ENCODE data around the gene MACO1. TPM values are rescaled to one million over a fixed set of nuclear protein-coding genes. Genes with fewer than 3 reads are reported as not detected.
A peak's percentile ranks its signal among the peaks of the same experiment; 100 is the strongest.

The MACO1 gene
- total and polyA plus RNA-seq, 10 donors = 6.9 to 21.0 (median 17.3) TPM

- H3K27ac ChIP-seq = peak overlapping the region in 1 of 8 donors; percentile 13
Measured at GRCh38 chr1:25485536-25486411, 55.1 kb downstream of the MACO1 start.

GRCh38 chr1:25486602-25487001 lies 55.9 kb downstream of the MACO1 start:
- Histone ChIP-seq H3K27me3 (replicated peaks in 1 of 7) (no peaks in the 10 kb centered on the region), H3K27ac (no peak overlapping the region), H3K9me3 (no peaks in the 10 kb centered on the region), H3K4me3 (no peak overlapping the region), H3K36me3 (peaks cover 0 to 85% (median 50%) of the 10 kb centered on the region in 6 donors), H3K4me1 (peaks cover 0 to 17% (median 7%) of the 10 kb centered on the region in 6 donors)
- WGBS, 5 donors = 90 to 100% (median 97%) methylated on average over 1 of the region's 1 CpG
- no peak for TF ChIP-seq POLR2A (IDR thresholded peaks at IDR 0.05)
- no peak for TF ChIP-seq CTCF (IDR thresholded peaks at IDR 0.05 in 8 of 11, conservative IDR thresholded peaks at IDR 0.05 in 3 of 11)
- no peak for TF ChIP-seq POLR2AphosphoS5 (IDR thresholded peaks at IDR 0.05)
- no peak for DNase-seq
- intact Hi-C loops (cut with DNase I; ENCODE audit: low total_unique reads) = no loop called here

More at GRCh38 chr1:25485536-25486411, 55.1 kb downstream of the MACO1 start:
- Histone ChIP-seq H3K36me3 (peaks cover 0 to 77% (median 42%) of the 10 kb centered on the region in 6 donors), H3K27me3 (replicated peaks in 1 of 7) (no peaks in the 10 kb centered on the region), H3K4me3 (no peak overlapping the region), H3K9me3 (no peaks in the 10 kb centered on the region), H3K4me1 (peaks cover 0 to 24% (median 7%) of the 10 kb centered on the region in 6 donors)
- no peak for DNase-seq
- TF ChIP-seq POLR2AphosphoS5 (IDR thresholded peaks at IDR 0.05) = no peak
- no peak for TF ChIP-seq POLR2A (IDR thresholded peaks at IDR 0.05)
- TF ChIP-seq CTCF (IDR thresholded peaks at IDR 0.05 in 8 of 11, conservative IDR thresholded peaks at IDR 0.05 in 3 of 11) = no peak
- 44 to 63% (median 56%) methylated on average over 6 of the region's 6 CpGs for WGBS, 5 donors
- intact Hi-C loops (cut with DNase I; ENCODE audit: low total_unique reads) = no loop called here

- no peak overlapping the region for H3K27ac ChIP-seq
- H3K4me3 ChIP-seq = no peak overlapping the region
- 91 to 96% (median 93%) methylated on average over 2 of the region's 2 CpGs for WGBS, 5 donors
- no peaks in the 10 kb centered on the region for H3K27me3 ChIP-seq (replicated peaks in 1 of 7)
- DNase-seq = no peak
- intact Hi-C loops (cut with DNase I; ENCODE audit: low total_unique reads) = no loop called here
- H3K4me1 ChIP-seq = peaks cover 0 to 17% (median 7%) of the 10 kb centered on the region in 6 donors
- TF ChIP-seq POLR2A (IDR thresholded peaks at IDR 0.05) (no peak), POLR2AphosphoS5 (IDR thresholded peaks at IDR 0.05) (no peak), CTCF (IDR thresholded peaks at IDR 0.05 in 8 of 11, conservative IDR thresholded peaks at IDR 0.05 in 3 of 11) (peak in 6 of 11 experiments; percentile 31 to 53 (median 46))
- no peaks in the 10 kb centered on the region for H3K9me3 ChIP-seq
- H3K36me3 ChIP-seq = peaks cover 0 to 95% (median 58%) of the 10 kb centered on the region in 6 donors
Measured at GRCh38 chr1:25487628-25488027, 56.9 kb downstream of the MACO1 start.

GRCh38 chr1:25492323-25492722 lies 61.6 kb downstream of the MACO1 start:
- Histone ChIP-seq H3K27me3 (replicated peaks in 1 of 7) (no peaks in the 10 kb centered on the region), H3K4me3 (no peak overlapping the region), H3K27ac (no peak overlapping the region), H3K36me3 (peaks cover 0 to 98% (median 74%) of the 10 kb centered on the region in 6 donors), H3K4me1 (no peaks in the 10 kb centered on the region), H3K9me3 (no peaks in the 10 kb centered on the region)
- no peak for DNase-seq
- intact Hi-C loops (cut with DNase I; ENCODE audit: low total_unique reads) = loop anchor here (10.0 kb wide), 1 partner anchor 48 kb away; no protein-coding TSS in a partner anchor
- WGBS, 5 donors = 82 to 91% (median 87%) methylated on average over 8 of the region's 8 CpGs
- TF ChIP-seq POLR2A (IDR thresholded peaks at IDR 0.05) (no peak), CTCF (IDR thresholded peaks at IDR 0.05 in 8 of 11, conservative IDR thresholded peaks at IDR 0.05 in 3 of 11) (no peak), POLR2AphosphoS5 (IDR thresholded peaks at IDR 0.05) (no peak)
